T-cell (primary cell): ENCODE data around the gene HMGN2. TPM values are rescaled to one million over a fixed set of nuclear protein-coding genes. Genes with fewer than 3 reads are reported as not detected.

Source experiments
- ATAC-seq, 4 experiments: fragments of 200-7000 bp in 3 of 4; fragments of 150-1000 bp in 1 of 4; cut with Tn5 transposase; replicated peaks in 1 of 4; 1 replicate in 3 of 4; 2 replicates in 1 of 4; pipeline ENCODE4 v1.10.0; 2021; ENCODE audit warnings: moderate library complexity in 3 of 4, mild to moderate bottlenecking in 2 of 4, moderate number of reproducible peaks in 1 of 4
- CTCF ChIA-PET, 2 donors: fragments of 300-600 bp; sonication (Branson Sonifier 250); formaldehyde crosslinking; loops; one replicate each; lab custom pipeline; 2022; ENCODE audit warnings: antibody characterized with exemption in 2 of 2; lab: Charles Lee
- POLR2A ChIA-PET, 2 donors: fragments of 300-600 bp; sonication (Branson Sonifier 250); formaldehyde crosslinking; loops; one replicate each; lab custom pipeline; 2022; ENCODE audit warnings: antibody characterized with exemption in 2 of 2; lab: Charles Lee
- DNase-seq, 35 experiments: peaks; one replicate each; pipeline versions ENCODE4 v3.0.0 to v3.0.0-alpha.2; 2013 to 2023
- H3K27ac ChIP-seq: one replicate; pipeline ENCODE4 v1.5.1; 2013; ENCODE audit warnings: low read length
- H3K27me3 ChIP-seq, 2 experiments: replicated peaks in 1 of 2; 1 replicate in 1 of 2; 2 replicates in 1 of 2; pipeline versions ENCODE4 v1.6.1 to v1.7.0; 2013; ENCODE audit warnings: low read length in 1 of 2, mixed read lengths in 1 of 2; ENCODE audit not compliant: control insufficient read depth in 2 of 2, insufficient read depth in 2 of 2; ENCODE audit errors: extremely low read depth in 1 of 2
- H3K36me3 ChIP-seq, 2 donors: 1 replicate in 1 of 2; 2 replicates in 1 of 2; pipeline versions ENCODE4 v1.6.1 to v1.7.0; 2013; ENCODE audit warnings: low read length in 1 of 2; ENCODE audit not compliant: control insufficient read depth in 2 of 2, insufficient read depth in 1 of 2; ENCODE audit errors: extremely low read depth in 1 of 2
- H3K4me1 ChIP-seq, 2 experiments: 1 replicate in 1 of 2; 2 replicates in 1 of 2; pipeline versions ENCODE4 v1.6.1 to v1.7.0; 2013; ENCODE audit warnings: low read length in 2 of 2, mixed read lengths in 1 of 2; ENCODE audit not compliant: insufficient read depth in 2 of 2, control insufficient read depth in 1 of 2; ENCODE audit errors: extremely low read depth in 1 of 2
- H3K4me3 ChIP-seq, 2 donors: 1 replicate in 1 of 2; 2 replicates in 1 of 2; pipeline versions ENCODE4 v1.5.1 to v1.7.0; 2013; ENCODE audit warnings: mild to moderate bottlenecking in 2 of 2, low read length in 1 of 2, moderate library complexity in 1 of 2; ENCODE audit not compliant: control insufficient read depth in 1 of 2; ENCODE audit errors: extremely low read depth in 1 of 2
- H3K9me3 ChIP-seq: 2 replicates; pipeline ENCODE4 v1.7.0; 2013
- H3K27ac Mint-ChIP-seq, 2 donors: one replicate each; pipeline ENCODE4 v1.8.0; 2020 to 2021; ENCODE audit warnings: mild to moderate bottlenecking in 2 of 2, mixed read lengths in 2 of 2
- H3K27me3 Mint-ChIP-seq, 2 donors: one replicate each; pipeline ENCODE4 v1.8.0; 2021 to 2022; ENCODE audit warnings: mixed read lengths in 2 of 2
- H3K36me3 Mint-ChIP-seq: one replicate; pipeline ENCODE4 v1.8.0; 2021; ENCODE audit warnings: mixed read lengths
- H3K4me1 Mint-ChIP-seq, 3 donors: one replicate each; pipeline ENCODE4 v1.8.0; 2020 to 2022; ENCODE audit warnings: mixed read lengths in 3 of 3, mild to moderate bottlenecking in 1 of 3
- H3K4me3 Mint-ChIP-seq, 3 donors: one replicate each; pipeline ENCODE4 v1.8.0; 2020 to 2022; ENCODE audit warnings: mild to moderate bottlenecking in 3 of 3, mixed read lengths in 3 of 3, moderate library complexity in 3 of 3
- H3K9me3 Mint-ChIP-seq, 3 donors: one replicate each; pipeline ENCODE4 v1.8.0; 2020 to 2022; ENCODE audit warnings: mixed read lengths in 3 of 3
- WGBS: methylation state at CpG from one replicate; pipeline ENCODE4 v1.1.5; 2013; ENCODE audit warnings: missing lambda C conversion rate; ENCODE audit not compliant: insufficient coverage; 5-methylcytosine and 5-hydroxymethylcytosine counted together
- total RNA-seq, 35 experiments: library from RNA in 6 of 35; stranded (reverse) in 6 of 35; fragments of 120-200 nt in 1 of 35; gene quantifications; one replicate each; pipeline versions ENCODE4 v1.2.1 to v1.2.4 and lab custom pipeline; 2013 to 2026

Gene HMGN2
- total RNA-seq, 5 donors from 2014 or later (not counting 1 experiment from before 2014, with no cell fraction given), result 310 to 341 (median 325) TPM

DNA sequence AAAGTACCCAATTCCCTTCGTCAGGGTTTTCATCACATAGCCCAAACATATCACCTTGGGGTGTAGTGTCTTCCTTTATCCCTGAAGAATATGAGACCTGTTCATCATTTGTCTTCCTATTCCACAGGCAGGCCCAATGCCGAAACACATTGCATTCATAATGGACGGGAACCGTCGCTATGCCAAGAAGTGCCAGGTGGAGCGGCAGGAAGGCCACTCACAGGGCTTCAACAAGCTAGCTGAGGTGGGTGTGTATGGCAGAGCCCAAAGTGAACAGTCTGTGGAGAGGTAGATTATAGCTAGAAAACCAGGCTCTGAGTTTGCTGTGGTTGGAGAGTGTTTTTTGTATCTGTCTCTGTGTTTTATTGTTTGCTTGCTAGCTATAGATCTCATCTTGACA lies 34.2 kb upstream of the HMGN2 start:
- no peak overlapping the region for H3K4me3 Mint-ChIP-seq
- Histone ChIP-seq H3K4me3 (no peak overlapping the region), H3K27ac (no peak overlapping the region), H3K36me3 (peaks cover 7 to 52% of the 10 kb centered on the region in 2 donors), H3K4me1 (peaks cover under 1 to 8% of the 10 kb centered on the region in 2 experiments), H3K9me3 (no peaks in the 10 kb centered on the region), H3K27me3 (no peaks in the 10 kb centered on the region)
- DNase-seq, result no peak
- no peak overlapping the region for H3K27ac Mint-ChIP-seq
- no peak for ATAC-seq
- CTCF ChIA-PET, result no interaction called here
- no peaks in the 10 kb centered on the region for H3K9me3 Mint-ChIP-seq
- 100% methylated on average over 4 of the region's 6 CpGs for WGBS
- no peaks in the 10 kb centered on the region for H3K27me3 Mint-ChIP-seq
- H3K36me3 Mint-ChIP-seq, result peaks cover 39% of the 10 kb centered on the region
- peaks cover 9 to 12% (median 9%) of the 10 kb centered on the region in 3 donors for H3K4me1 Mint-ChIP-seq
- POLR2A ChIA-PET, result interaction anchor here in 1 of 2 donors (0.6 kb wide), 1 partner anchor 169 kb away, joined by 8 read pairs; no protein-coding TSS in a partner anchor

DNA sequence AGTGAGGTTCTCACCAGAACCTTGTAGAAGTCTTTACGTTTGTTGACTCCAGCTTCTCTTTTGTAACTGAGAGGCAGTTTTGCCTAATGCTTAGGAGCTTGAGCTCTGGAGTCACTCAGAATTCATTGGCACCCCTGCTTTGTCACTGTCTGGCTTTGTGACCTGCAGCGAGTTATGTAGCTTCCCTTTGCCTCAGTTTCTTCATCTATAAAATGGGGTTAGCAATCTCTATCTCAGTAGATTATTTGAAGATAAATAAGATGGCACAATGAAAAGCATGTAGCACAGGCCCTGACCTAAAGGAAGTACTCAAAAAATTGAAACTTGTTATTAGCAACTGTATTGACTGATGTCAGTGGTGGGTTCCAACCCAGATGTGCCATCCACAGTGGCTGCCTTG lies 32.0 kb upstream of the HMGN2 start:
- 100% methylated on average over 1 of the region's 2 CpGs for WGBS
- no peaks in the 10 kb centered on the region for H3K4me1 ChIP-seq
- Mint-ChIP-seq H3K4me3 (no peak overlapping the region), H3K36me3 (peaks cover 50% of the 10 kb centered on the region), H3K27me3 (no peaks in the 10 kb centered on the region), H3K27ac (no peak overlapping the region), H3K9me3 (no peaks in the 10 kb centered on the region), H3K4me1 (peaks cover 0 to 4% (median 2%) of the 10 kb centered on the region in 3 donors)
- no peak overlapping the region for H3K27ac ChIP-seq
- ChIA-PET POLR2A (interaction anchor here in 1 of 2 donors (0.7 kb wide), 1 partner anchor 24 kb away, joined by 3 read pairs; no protein-coding TSS in a partner anchor), CTCF (interaction anchor here in 1 of 2 donors (1.1 kb wide), 1 partner anchor 8 kb away, joined by 4 read pairs; the partner anchor contains the start of gene DHDDS)
- DNase-seq, result no peak
- no peak for ATAC-seq
- peaks cover 7 to 74% of the 10 kb centered on the region in 2 donors for H3K36me3 ChIP-seq
- H3K27me3 ChIP-seq, result no peaks in the 10 kb centered on the region
- H3K4me3 ChIP-seq, result no peak overlapping the region
- H3K9me3 ChIP-seq, result no peaks in the 10 kb centered on the region

DNA sequence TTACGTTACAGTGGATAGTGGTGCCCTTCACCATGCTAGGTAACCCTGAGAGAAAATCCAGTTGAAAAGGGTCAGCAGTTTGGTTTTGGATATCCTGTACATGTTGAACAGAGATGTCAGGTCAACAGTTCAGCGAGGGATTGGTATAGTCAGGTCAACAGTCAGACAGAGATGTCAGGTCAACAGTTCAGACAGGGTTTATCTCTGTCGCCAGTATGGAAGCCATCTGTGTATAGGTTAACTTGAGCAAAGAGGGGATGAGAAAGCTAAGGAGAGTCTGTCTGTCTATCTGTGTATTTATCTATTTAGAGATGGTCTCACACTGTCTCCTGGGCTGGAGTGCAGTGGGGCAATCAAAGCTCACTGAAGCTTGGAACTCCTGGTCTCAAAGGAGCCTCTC lies 22.4 kb upstream of the HMGN2 start:
- Mint-ChIP-seq H3K9me3 (no peaks in the 10 kb centered on the region), H3K36me3 (peaks cover 49% of the 10 kb centered on the region), H3K4me1 (no peaks in the 10 kb centered on the region), H3K27me3 (no peaks in the 10 kb centered on the region), H3K4me3 (no peak overlapping the region), H3K27ac (no peak overlapping the region)
- ChIA-PET POLR2A (no interaction called here), CTCF (no interaction called here)
- no peaks in the 10 kb centered on the region for H3K27me3 ChIP-seq
- H3K9me3 ChIP-seq, result no peaks in the 10 kb centered on the region
- no peak for ATAC-seq
- H3K36me3 ChIP-seq, result peaks cover 4 to 64% of the 10 kb centered on the region in 2 donors
- no peaks in the 10 kb centered on the region for H3K4me1 ChIP-seq
- H3K27ac ChIP-seq, result no peak overlapping the region
- no peak for DNase-seq
- 96% methylated on average over 2 of the region's 3 CpGs for WGBS
- H3K4me3 ChIP-seq, result no peak overlapping the region

DNA sequence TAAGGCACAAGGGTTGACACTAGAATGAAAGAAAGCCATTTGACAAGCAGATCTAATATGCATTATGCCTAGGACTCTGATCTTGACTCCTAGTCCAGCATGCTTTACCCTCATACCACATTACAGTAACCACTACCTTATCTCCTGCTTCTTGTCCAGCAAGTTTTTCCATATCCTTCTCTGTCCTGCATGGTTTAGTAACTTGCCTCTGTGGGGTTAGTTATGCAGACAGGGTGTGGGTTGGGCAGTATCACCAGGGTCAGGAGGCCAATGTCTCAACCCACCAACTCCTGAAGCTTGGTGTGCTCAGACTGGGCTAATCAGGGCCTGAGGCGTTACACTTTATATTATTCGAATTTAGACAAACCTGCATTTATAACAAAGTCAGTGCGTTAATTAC lies 21.3 kb upstream of the HMGN2 start:
- H3K9me3 Mint-ChIP-seq, result no peaks in the 10 kb centered on the region
- no peaks in the 10 kb centered on the region for H3K27me3 Mint-ChIP-seq
- Histone ChIP-seq H3K27ac (no peak overlapping the region), H3K4me3 (no peak overlapping the region), H3K36me3 (peaks cover 8 to 61% of the 10 kb centered on the region in 2 donors), H3K27me3 (no peaks in the 10 kb centered on the region), H3K4me1 (no peaks in the 10 kb centered on the region), H3K9me3 (no peaks in the 10 kb centered on the region)
- CTCF ChIA-PET, result no interaction called here
- no peak overlapping the region for H3K27ac Mint-ChIP-seq
- no peaks in the 10 kb centered on the region for H3K4me1 Mint-ChIP-seq
- H3K36me3 Mint-ChIP-seq, result peaks cover 49% of the 10 kb centered on the region
- ATAC-seq, result no peak
- POLR2A ChIA-PET, result interaction anchor here in 1 of 2 donors (0.6 kb wide), 1 partner anchor 234 kb away, joined by 5 read pairs; no protein-coding TSS in a partner anchor
- WGBS, result no CpG with 5 or more reads among the region's 3 CpGs
- no peak for DNase-seq
- no peak overlapping the region for H3K4me3 Mint-ChIP-seq

DNA sequence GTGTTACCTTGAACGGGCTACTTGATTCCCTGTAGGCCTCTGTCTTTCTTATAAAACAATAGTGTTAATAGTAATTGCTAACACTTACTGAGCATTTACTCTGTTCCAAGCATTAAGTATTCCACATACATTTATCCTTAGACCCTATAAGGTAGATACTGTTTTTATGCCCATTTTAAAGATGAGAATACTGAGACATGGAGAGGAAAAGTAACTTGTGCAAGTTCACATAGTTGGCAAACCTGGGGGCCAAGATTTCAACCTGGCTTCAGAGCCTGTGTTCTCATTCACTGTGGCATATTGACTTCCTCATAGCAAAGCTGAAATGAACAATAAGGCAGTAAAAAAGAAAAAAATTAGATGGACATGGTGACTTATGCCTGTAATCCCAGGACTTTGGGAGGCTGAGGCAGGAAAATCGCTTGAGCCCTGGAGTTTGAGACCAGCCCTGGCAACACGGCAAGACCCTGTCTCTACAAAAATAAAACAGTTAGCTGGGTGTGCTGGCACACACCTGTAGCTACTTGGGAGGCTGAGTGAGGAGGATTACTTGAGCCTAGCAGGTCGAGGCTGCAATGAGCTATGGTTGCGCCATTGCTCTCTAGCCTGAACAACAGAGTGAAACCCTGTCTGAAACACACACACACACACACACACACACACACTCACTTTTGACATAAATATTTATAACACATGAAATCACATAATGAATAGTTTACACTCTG lies 19.6 kb upstream of the HMGN2 start:
- 100% methylated on average over 2 of the region's 5 CpGs for WGBS
- no peak for DNase-seq
- H3K9me3 Mint-ChIP-seq, result no peaks in the 10 kb centered on the region
- H3K4me3 ChIP-seq, result no peak overlapping the region
- no peaks in the 10 kb centered on the region for H3K4me1 Mint-ChIP-seq
- ChIA-PET CTCF (no interaction called here), POLR2A (no interaction called here)
- no peak overlapping the region for H3K27ac ChIP-seq
- H3K4me1 ChIP-seq, result no peaks in the 10 kb centered on the region
- no peaks in the 10 kb centered on the region for H3K9me3 ChIP-seq
- no peaks in the 10 kb centered on the region for H3K27me3 Mint-ChIP-seq
- H3K36me3 Mint-ChIP-seq, result peaks cover 43% of the 10 kb centered on the region
- ATAC-seq, result no peak
- no peaks in the 10 kb centered on the region for H3K27me3 ChIP-seq
- H3K4me3 Mint-ChIP-seq, result no peak overlapping the region
- no peak overlapping the region for H3K27ac Mint-ChIP-seq
- H3K36me3 ChIP-seq, result peaks cover 10 to 48% of the 10 kb centered on the region in 2 donors

DNA sequence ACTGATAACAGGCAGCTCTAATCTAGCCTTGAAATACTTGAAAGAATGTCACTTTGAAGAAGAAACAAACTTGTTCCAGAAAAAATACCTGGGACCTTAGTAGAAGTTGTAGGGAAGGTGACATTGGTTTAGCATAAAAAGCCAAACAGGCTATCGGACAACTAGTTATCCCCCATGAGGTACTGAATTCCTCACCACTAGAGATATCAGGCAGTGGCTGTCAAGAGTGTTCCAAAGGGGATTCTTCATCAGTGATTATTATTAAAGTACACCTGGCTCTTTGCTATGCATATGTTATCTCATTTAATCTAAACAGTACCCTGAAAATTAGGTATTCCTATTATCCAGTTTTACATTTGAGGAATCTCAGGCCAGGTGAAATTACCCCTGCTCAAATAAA lies 13.1 kb upstream of the HMGN2 start:
- POLR2A ChIA-PET, result no interaction called here
- H3K36me3 ChIP-seq, result peaks cover 6 to 51% of the 10 kb centered on the region in 2 donors
- no CpG with 5 or more reads among the region's 1 CpG for WGBS
- H3K27me3 ChIP-seq, result no peaks in the 10 kb centered on the region
- H3K9me3 Mint-ChIP-seq, result no peaks in the 10 kb centered on the region
- no peak overlapping the region for H3K4me3 Mint-ChIP-seq
- no peak overlapping the region for H3K27ac ChIP-seq
- DNase-seq (no peak), ATAC-seq (no peak)
- H3K4me1 ChIP-seq, result no peaks in the 10 kb centered on the region
- CTCF ChIA-PET, result no interaction called here
- H3K27me3 Mint-ChIP-seq, result no peaks in the 10 kb centered on the region
- H3K4me1 Mint-ChIP-seq, result no peaks in the 10 kb centered on the region
- H3K27ac Mint-ChIP-seq, result no peak overlapping the region
- peaks cover 44% of the 10 kb centered on the region for H3K36me3 Mint-ChIP-seq
- no peaks in the 10 kb centered on the region for H3K9me3 ChIP-seq
- no peak overlapping the region for H3K4me3 ChIP-seq
